Endodermal cell (in vitro differentiated cells): Measurements from ENCODE around the gene SUPV3L1. TPM values are rescaled to one million over a fixed set of nuclear protein-coding genes. Genes with fewer than 3 reads are reported as not detected.
"Not testable (repeated sequence)": the region's sequence is repeated elsewhere in the genome, so short reads cannot be mapped to it uniquely, and the experiment has no call there.

Experiments
- DNase-seq: peaks from one replicate; pipeline ENCODE4 v3.0.0-alpha.2; 2017
- H3K27ac ChIP-seq: 2 replicates; pipeline ENCODE4 v1.5.1; 2013; ENCODE audit warnings: mild to moderate bottlenecking, low read depth, low read length, moderate library complexity
- H3K27me3 ChIP-seq: 2 replicates; pipeline ENCODE4 v1.6.1; 2013; ENCODE audit warnings: mild to moderate bottlenecking, low read length, moderate library complexity; ENCODE audit not compliant: insufficient read depth, control insufficient read depth, poor library complexity, severe bottlenecking
- H3K36me3 ChIP-seq: 2 replicates; pipeline ENCODE4 v1.7.0; 2013; ENCODE audit warnings: mild to moderate bottlenecking, low read length, moderate library complexity; ENCODE audit not compliant: control insufficient read depth, insufficient read depth
- H3K4me1 ChIP-seq: one replicate; pipeline ENCODE4 v1.7.0; 2013; ENCODE audit warnings: low read length; ENCODE audit not compliant: control insufficient read depth, insufficient read depth
- H3K4me3 ChIP-seq: 2 replicates; pipeline ENCODE4 v1.5.1; 2013; ENCODE audit warnings: mild to moderate bottlenecking, low read length, moderate library complexity
- H3K9ac ChIP-seq: 2 replicates; pipeline ENCODE4 v1.6.1; 2013; ENCODE audit warnings: mild to moderate bottlenecking, low read length, moderate library complexity; ENCODE audit not compliant: poor library complexity, severe bottlenecking; ENCODE audit errors: extremely low read depth
- H3K9me3 ChIP-seq: 2 replicates; pipeline ENCODE4 v1.6.1; 2013; ENCODE audit warnings: mild to moderate bottlenecking, low read length, moderate library complexity; ENCODE audit not compliant: control insufficient read depth
- H3K27ac Mint-ChIP-seq: 2 replicates; pipeline ENCODE4 v1.8.0; 2020; ENCODE audit warnings: mixed read lengths
- H3K27me3 Mint-ChIP-seq: 2 replicates; pipeline ENCODE4 v1.8.0; 2021; ENCODE audit warnings: mild to moderate bottlenecking, mixed read lengths; ENCODE audit not compliant: insufficient read depth
- H3K36me3 Mint-ChIP-seq: 2 replicates; pipeline ENCODE4 v1.8.0; 2020; ENCODE audit warnings: low read depth, mixed read lengths
- H3K4me1 Mint-ChIP-seq: 2 replicates; pipeline ENCODE4 v1.8.0; 2020; ENCODE audit warnings: mixed read lengths
- H3K4me3 Mint-ChIP-seq: 2 replicates; pipeline ENCODE4 v1.8.0; 2020; ENCODE audit warnings: mild to moderate bottlenecking, moderate library complexity, mixed read lengths
- H3K9me3 Mint-ChIP-seq: 2 replicates; pipeline ENCODE4 v1.8.0; 2020; ENCODE audit warnings: mild to moderate bottlenecking, mixed read lengths
- WGBS, 2 experiments: methylation state at CpG; one replicate each; pipeline versions ENCODE4 v1.1.5 to v1.1.7; 2013; ENCODE audit warnings: missing lambda C conversion rate in 2 of 2, mixed read lengths in 1 of 2; ENCODE audit not compliant: insufficient coverage in 1 of 2, insufficient read length in 1 of 2; 5-methylcytosine and 5-hydroxymethylcytosine counted together
- total RNA-seq, 2 donors: library from RNA; stranded (reverse); fragmentation: NEBNext Ultra II Directional in 1 of 2; extraction: Animal tissue kit (Norgen Biotek cat#: 25700) in 1 of 2; gene quantifications; 2 replicates in 1 of 2; 3 replicates in 1 of 2; pipeline ENCODE4 v1.2.1, GENCODE V29; 2021
- TF ChIP-seq, protein P1 (sequence below): fragments of 200-600 bp; sonication (generic); conservative IDR thresholded peaks from 2 replicates; pipeline ENCODE4 v1.5.0; 2021; ENCODE audit warnings: antibody characterized with exemption, mild to moderate bottlenecking

The SUPV3L1 gene
- total RNA-seq, 2 donors from 2014 or later = 36.3 to 38.6 TPM

DNA sequence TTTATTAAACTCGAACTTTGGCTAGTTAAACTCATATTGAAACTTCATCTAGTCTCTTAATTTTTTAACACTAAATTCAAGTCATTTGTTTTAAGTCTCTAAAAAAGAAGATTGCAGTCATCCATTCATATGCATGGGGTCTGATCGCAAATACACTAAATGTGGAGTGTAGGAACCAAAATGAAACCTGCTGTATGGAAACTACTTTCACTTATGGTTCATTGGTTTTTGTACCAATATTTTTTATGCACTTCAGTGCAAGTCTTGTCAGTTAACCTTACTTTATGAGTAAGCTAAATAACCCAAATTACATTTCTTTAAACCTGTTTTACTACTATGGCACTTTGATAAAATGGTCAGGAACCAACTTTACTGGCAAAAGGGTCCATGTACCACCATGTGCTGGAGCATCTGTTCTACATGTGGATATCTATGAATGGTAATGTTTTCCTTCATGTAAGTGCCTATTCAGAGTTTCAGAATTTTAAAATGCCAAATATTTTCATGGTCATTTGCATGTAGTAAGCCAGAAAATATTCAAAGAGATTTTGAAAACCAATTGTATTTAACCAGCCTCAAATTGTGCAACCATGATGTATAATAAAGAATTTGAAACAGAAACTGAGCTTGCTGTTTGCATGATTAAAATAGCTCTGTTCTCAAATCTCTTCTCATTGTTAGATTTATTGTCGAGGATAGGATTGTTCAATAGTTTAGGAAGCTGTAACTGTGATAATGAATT, 7.6 kb upstream of the SUPV3L1 start:
- Histone ChIP-seq H3K27me3 (no peaks in the 10 kb centered on the region), H3K9me3 (no peaks in the 10 kb centered on the region), H3K4me3 (no peak overlapping the region), H3K4me1 (no peaks in the 10 kb centered on the region), H3K27ac (no peak overlapping the region), H3K9ac (no peak overlapping the region), H3K36me3 (peaks cover 37% of the 10 kb centered on the region)
- Mint-ChIP-seq H3K9me3 (no peaks in the 10 kb centered on the region), H3K27me3 (no peaks in the 10 kb centered on the region), H3K4me1 (no peaks in the 10 kb centered on the region), H3K36me3 (peaks cover 45% of the 10 kb centered on the region), H3K4me3 (no peak overlapping the region), H3K27ac (no peak overlapping the region)
- TF ChIP-seq, protein P1, sequence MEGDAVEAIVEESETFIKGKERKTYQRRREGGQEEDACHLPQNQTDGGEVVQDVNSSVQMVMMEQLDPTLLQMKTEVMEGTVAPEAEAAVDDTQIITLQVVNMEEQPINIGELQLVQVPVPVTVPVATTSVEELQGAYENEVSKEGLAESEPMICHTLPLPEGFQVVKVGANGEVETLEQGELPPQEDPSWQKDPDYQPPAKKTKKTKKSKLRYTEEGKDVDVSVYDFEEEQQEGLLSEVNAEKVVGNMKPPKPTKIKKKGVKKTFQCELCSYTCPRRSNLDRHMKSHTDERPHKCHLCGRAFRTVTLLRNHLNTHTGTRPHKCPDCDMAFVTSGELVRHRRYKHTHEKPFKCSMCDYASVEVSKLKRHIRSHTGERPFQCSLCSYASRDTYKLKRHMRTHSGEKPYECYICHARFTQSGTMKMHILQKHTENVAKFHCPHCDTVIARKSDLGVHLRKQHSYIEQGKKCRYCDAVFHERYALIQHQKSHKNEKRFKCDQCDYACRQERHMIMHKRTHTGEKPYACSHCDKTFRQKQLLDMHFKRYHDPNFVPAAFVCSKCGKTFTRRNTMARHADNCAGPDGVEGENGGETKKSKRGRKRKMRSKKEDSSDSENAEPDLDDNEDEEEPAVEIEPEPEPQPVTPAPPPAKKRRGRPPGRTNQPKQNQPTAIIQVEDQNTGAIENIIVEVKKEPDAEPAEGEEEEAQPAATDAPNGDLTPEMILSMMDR = no peak
- WGBS, 2 experiments = 97 to 100% methylated on average over 1 to 3 of the region's 3 CpGs
- DNase-seq = no peak

- H3K9me3 ChIP-seq, H3K27ac ChIP-seq, DNase-seq, H3K4me3 ChIP-seq, H3K4me1 ChIP-seq, H3K9me3 Mint-ChIP-seq, H3K4me3 Mint-ChIP-seq, H3K27me3 Mint-ChIP-seq, H3K9ac ChIP-seq, H3K4me1 Mint-ChIP-seq, H3K27ac Mint-ChIP-seq, H3K27me3 ChIP-seq: not testable (repeated sequence)
- peaks cover 16% of the 10 kb centered on the region for H3K36me3 ChIP-seq
- WGBS, 2 experiments = 90 to 100% methylated on average over 3 to 4 of the region's 4 CpGs
- H3K36me3 Mint-ChIP-seq = peaks cover 29% of the 10 kb centered on the region
Observed at GRCh38 chr10:69175326-69175725, 4.7 kb upstream of the SUPV3L1 start.

DNA sequence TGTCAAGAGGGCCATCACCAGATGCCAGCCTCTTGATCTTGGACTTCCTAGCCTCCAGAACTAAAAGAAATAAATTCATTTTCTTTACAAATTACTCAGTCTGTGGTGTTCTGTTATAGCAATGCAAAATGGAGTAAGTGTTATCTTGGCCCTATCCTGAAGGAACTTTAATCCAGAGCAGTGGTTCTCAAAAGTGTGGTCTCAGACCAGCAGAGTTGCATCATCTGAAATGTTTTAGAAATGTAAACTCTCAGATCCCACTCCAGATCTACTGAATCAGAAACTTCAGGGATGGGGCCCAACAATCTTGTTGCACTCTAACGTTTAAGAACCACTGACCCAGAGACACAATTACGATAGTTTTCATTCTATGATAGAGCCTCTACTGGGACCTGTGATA, 3.2 kb upstream of the SUPV3L1 start:
- no peaks in the 10 kb centered on the region for H3K4me1 ChIP-seq
- peaks cover 16% of the 10 kb centered on the region for H3K4me1 Mint-ChIP-seq
- no peaks in the 10 kb centered on the region for H3K27me3 Mint-ChIP-seq
- H3K36me3 ChIP-seq = peaks cover 8% of the 10 kb centered on the region
- H3K27me3 ChIP-seq = no peaks in the 10 kb centered on the region
- DNase-seq = no peak
- H3K27ac Mint-ChIP-seq = no peak overlapping the region
- H3K36me3 Mint-ChIP-seq = peaks cover 15% of the 10 kb centered on the region
- no peaks in the 10 kb centered on the region for H3K9me3 Mint-ChIP-seq
- H3K27ac ChIP-seq = no peak overlapping the region
- WGBS, 2 experiments = 91 to 100% methylated on average over 2 of the region's 2 CpGs
- H3K9ac ChIP-seq = no peak overlapping the region
- H3K4me3 ChIP-seq = no peak overlapping the region
- H3K4me3 Mint-ChIP-seq = no peak overlapping the region
- TF ChIP-seq, protein P1 = no peak
- H3K9me3 ChIP-seq = no peaks in the 10 kb centered on the region
